Measurements from ENCODE around the gene GPR155. TPM values are rescaled to one million over a fixed set of nuclear protein-coding genes. Genes with fewer than 3 reads are reported as not detected.
A peak's percentile ranks its signal among the peaks of the same experiment; 100 is the strongest.
"Not testable (repeated sequence)": the region's sequence is repeated elsewhere in the genome, so short reads cannot be mapped to it uniquely, and the experiment has no call there.

Gene GPR155
- total RNA-seq, 1 donor from 2014 or later: 11.0 TPM

- peak within 1 kb of the TSS; percentile 87 for H2AFZ ChIP-seq (ENCODE audit: low read depth, low read length)
- Mint-ChIP-seq H3K4me1 (ENCODE audit: low read depth, unreplicated experiment) (peaks cover 12% of the 10 kb centered on the region), H3K27ac (ENCODE audit: unreplicated experiment) (peak within 1 kb of the TSS; percentile 92), H3K4me3 (ENCODE audit: unreplicated experiment) (peak within 1 kb of the TSS; percentile 97), H3K36me3 (ENCODE audit: low read depth, unreplicated experiment) (peaks cover under 1% of the 10 kb centered on the region), H3K27me3 (ENCODE audit: low read depth, unreplicated experiment) (no peaks in the 10 kb centered on the region), H3K9me3 (ENCODE audit: unreplicated experiment) (no peaks in the 10 kb centered on the region)
- FAIRE-seq: peak; percentile 73
- H4K20me1 ChIP-seq (ENCODE audit: insufficient read depth, low read length): peaks cover 11% of the 10 kb centered on the region
- peak within 1 kb of the TSS; percentile 89 for H3K4me2 ChIP-seq (ENCODE audit: low read length)
- H3K36me3 ChIP-seq (ENCODE audit: insufficient read depth, low read length): peaks cover 4% of the 10 kb centered on the region
- H3K9ac ChIP-seq (ENCODE audit: low read length): peak within 1 kb of the TSS; percentile 92
- H3K27ac ChIP-seq (ENCODE audit: low read depth, low read length): peak within 1 kb of the TSS; percentile 84
- peak; percentile 72 for DNase-seq (ENCODE audit: low read depth)
- TF ChIP-seq EZH2 (IDR thresholded peaks at IDR 0.05; ENCODE audit: insufficient read depth, low read length) (no peak), CTCF (IDR thresholded peaks at IDR 0.05; ENCODE audit: insufficient read depth, low read depth, low read length) (no peak)
- peaks cover 11% of the 10 kb centered on the region for H3K4me1 ChIP-seq (ENCODE audit: insufficient read depth, low read length)
- no peaks in the 10 kb centered on the region for H3K27me3 ChIP-seq (ENCODE audit: insufficient read depth, low read length)
- peak within 1 kb of the TSS; percentile 93 for H3K4me3 ChIP-seq (ENCODE audit: insufficient read depth, low read depth, low read length)
- peaks cover 46% of the 10 kb centered on the region for H3K79me2 ChIP-seq (ENCODE audit: insufficient read depth, low read length)
- no peaks in the 10 kb centered on the region for H3K9me3 ChIP-seq (ENCODE audit: insufficient read depth, low read depth, low read length)
Observed at GRCh38 chr2:174395284-174395968, 91.4 kb downstream of the GPR155 start, which contains the start of gene SCRN3. Gene SCRN3 (plus strand): TSS chr2:174395730. CDS start chr2:174398284, 2,554 bp downstream.

- Histone ChIP-seq H3K79me2 (ENCODE audit: insufficient read depth, low read length) (peaks cover 62% of the 10 kb centered on the region), H3K27ac (ENCODE audit: low read depth, low read length) (no peak overlapping the region), H3K36me3 (ENCODE audit: insufficient read depth, low read length) (peaks cover 6% of the 10 kb centered on the region), H3K4me3 (ENCODE audit: insufficient read depth, low read depth, low read length) (no peak overlapping the region), H3K4me1 (ENCODE audit: insufficient read depth, low read length) (peaks cover 11% of the 10 kb centered on the region), H4K20me1 (ENCODE audit: insufficient read depth, low read length) (peaks cover 13% of the 10 kb centered on the region), H3K9me3 (ENCODE audit: insufficient read depth, low read depth, low read length) (no peaks in the 10 kb centered on the region), H2AFZ (ENCODE audit: low read depth, low read length) (no peak overlapping the region), H3K9ac (ENCODE audit: low read length) (no peak overlapping the region), H3K4me2 (ENCODE audit: low read length) (no peak overlapping the region), H3K27me3 (ENCODE audit: insufficient read depth, low read length) (no peaks in the 10 kb centered on the region)
- Mint-ChIP-seq H3K36me3 (ENCODE audit: low read depth, unreplicated experiment) (peaks cover 6% of the 10 kb centered on the region), H3K4me1 (ENCODE audit: low read depth, unreplicated experiment) (peaks cover 8% of the 10 kb centered on the region), H3K27ac (ENCODE audit: unreplicated experiment) (no peak overlapping the region), H3K27me3 (ENCODE audit: low read depth, unreplicated experiment) (no peaks in the 10 kb centered on the region), H3K9me3 (ENCODE audit: unreplicated experiment) (no peaks in the 10 kb centered on the region), H3K4me3 (ENCODE audit: unreplicated experiment) (no peak overlapping the region)
- TF ChIP-seq CTCF (IDR thresholded peaks at IDR 0.05; ENCODE audit: insufficient read depth, low read depth, low read length): no peak
- no peak for TF ChIP-seq EZH2 (IDR thresholded peaks at IDR 0.05; ENCODE audit: insufficient read depth, low read length)
- FAIRE-seq: no peak
- DNase-seq (ENCODE audit: low read depth): no peak
Observed at GRCh38 chr2:174392706-174393105, 94.1 kb downstream of the GPR155 start.

- H3K27ac ChIP-seq (ENCODE audit: low read depth, low read length); H3K9me3 ChIP-seq (ENCODE audit: insufficient read depth, low read depth, low read length); FAIRE-seq; H3K27ac Mint-ChIP-seq (ENCODE audit: unreplicated experiment); H3K9me3 Mint-ChIP-seq (ENCODE audit: unreplicated experiment); H3K4me1 ChIP-seq (ENCODE audit: insufficient read depth, low read length); H3K27me3 Mint-ChIP-seq (ENCODE audit: low read depth, unreplicated experiment); DNase-seq (ENCODE audit: low read depth); H3K4me3 Mint-ChIP-seq (ENCODE audit: unreplicated experiment); H3K4me1 Mint-ChIP-seq (ENCODE audit: low read depth, unreplicated experiment); H2AFZ ChIP-seq (ENCODE audit: low read depth, low read length); H3K4me2 ChIP-seq (ENCODE audit: low read length); H3K27me3 ChIP-seq (ENCODE audit: insufficient read depth, low read length); H3K9ac ChIP-seq (ENCODE audit: low read length); H3K4me3 ChIP-seq (ENCODE audit: insufficient read depth, low read depth, low read length); H3K36me3 Mint-ChIP-seq (ENCODE audit: low read depth, unreplicated experiment): not testable (repeated sequence)
- Histone ChIP-seq H4K20me1 (ENCODE audit: insufficient read depth, low read length) (peaks cover 13% of the 10 kb centered on the region), H3K36me3 (ENCODE audit: insufficient read depth, low read length) (peaks cover 12% of the 10 kb centered on the region), H3K79me2 (ENCODE audit: insufficient read depth, low read length) (peaks cover 61% of the 10 kb centered on the region)
Observed at GRCh38 chr2:174390303-174390702, 96.5 kb downstream of the GPR155 start.

All from astrocyte (in vitro differentiated cells and primary cell).